Breast epithelium (tissue), 3 donors: ENCODE results near the gene CDC34.

ENCODE experiments used
- CTCF ChIP-seq, 3 donors: fragments of 450-650 bp; IDR thresholded peaks; one replicate each; pipeline ENCODE4 v1.5.1; 2016 to 2017; ENCODE audit warnings: antibody characterized with exemption in 3 of 3, mild to moderate bottlenecking in 3 of 3, moderate library complexity in 3 of 3
- POLR2A ChIP-seq: fragments of 450-650 bp; IDR thresholded peaks from one replicate; pipeline ENCODE4 v1.6.1; 2016; ENCODE audit warnings: antibody characterized with exemption, mild to moderate bottlenecking, moderate library complexity
- POLR2AphosphoS5 ChIP-seq, 3 donors: sonication (generic); formaldehyde crosslinking; IDR thresholded peaks; one replicate each; pipeline ENCODE4 v1.6.1; 2017; ENCODE audit warnings: antibody characterized with exemption in 3 of 3

GRCh38 chr19:530134-531008, 1.2 kb upstream of the CDC34 start:
- no peak for TF ChIP-seq CTCF (IDR thresholded peaks at IDR 0.05)
- TF ChIP-seq POLR2AphosphoS5 (IDR thresholded peaks at IDR 0.05) = no peak
- no peak for TF ChIP-seq POLR2A
